Gastroesophageal sphincter (tissue), 3 donors: Measurements from ENCODE around the gene SESTD1.

Experiments
- CTCF ChIP-seq, 4 experiments: fragments of 200-600 bp in 2 of 4; fragments of 450-650 bp in 2 of 4; sonication (generic) in 1 of 4; IDR thresholded peaks; one replicate each; pipeline ENCODE4 v1.5.1; 2017 to 2019; ENCODE audit warnings: antibody characterized with exemption in 4 of 4, mild to moderate bottlenecking in 2 of 4, moderate library complexity in 2 of 4
- POLR2A ChIP-seq, 2 donors: fragments of 450-650 bp; IDR thresholded peaks; one replicate each; pipeline ENCODE4 v1.6.1; 2017; ENCODE audit warnings: antibody characterized with exemption in 2 of 2, mild to moderate bottlenecking in 2 of 2, moderate library complexity in 1 of 2
- POLR2AphosphoS5 ChIP-seq: sonication (generic); formaldehyde crosslinking; IDR thresholded peaks from one replicate; pipeline ENCODE4 v1.6.1; 2017; ENCODE audit warnings: antibody characterized with exemption

GRCh38 chr2:179224361-179224760 is 40.3 kb downstream of the SESTD1 start:
- TF ChIP-seq CTCF (IDR thresholded peaks at IDR 0.05) (no peak), POLR2A (IDR thresholded peaks at IDR 0.05) (no peak), POLR2AphosphoS5 (no peak)
